ENCODE measurements around the gene CCDC187.

Gene CCDC187

GRCh38 chr9:136283291-136284235 is 20.3 kb downstream of the CCDC187 start:
- ATAC-seq (ENCODE audit: insufficient read depth, low read depth), result peak; percentile 96
- H3K4me3 ChIP-seq (ENCODE audit: low read depth in 1 of 2, low read length in 2 of 2), result no peak overlapping the region
- H3K79me2 ChIP-seq (ENCODE audit: insufficient read depth, low read length), result no peaks in the 10 kb centered on the region
- H3K4me1 ChIP-seq (ENCODE audit: insufficient read depth, low read length), result no peaks in the 10 kb centered on the region
- H3K9ac ChIP-seq (ENCODE audit: low read depth, low read length), result no peak overlapping the region
- H2AFZ ChIP-seq (ENCODE audit: low read depth, low read length), result no peak overlapping the region
- H3K4me2 ChIP-seq (ENCODE audit: insufficient read depth, low read length), result no peak overlapping the region
- no peaks in the 10 kb centered on the region for H3K27me3 ChIP-seq (ENCODE audit: insufficient read depth, low read length, poor library complexity)
- H3K36me3 ChIP-seq (ENCODE audit: insufficient read depth, low read length), result no peaks in the 10 kb centered on the region
- no peak overlapping the region for H3K27ac ChIP-seq (ENCODE audit: low read length)
- peak; percentile 66 for DNase-seq
- TF ChIP-seq CTCF (IDR thresholded peaks at IDR 0.05; ENCODE audit: borderline replicate concordance, extremely low read depth, low read length, poor library complexity, severe bottlenecking) (peak; percentile 85), EZH2 (IDR thresholded peaks at IDR 0.05; ENCODE audit: borderline replicate concordance, low read depth, low read length, severe bottlenecking) (no peak)
- no peaks in the 10 kb centered on the region for H4K20me1 ChIP-seq (ENCODE audit: insufficient read depth, low read length)
- H3K9me3 ChIP-seq (ENCODE audit: insufficient read depth, low read length, severe bottlenecking), result no peaks in the 10 kb centered on the region

GRCh38 chr9:136282272-136282861 is 21.5 kb downstream of the CCDC187 start:
- no peak overlapping the region for H3K9ac ChIP-seq (ENCODE audit: low read depth, low read length)
- no peaks in the 10 kb centered on the region for H3K4me1 ChIP-seq (ENCODE audit: insufficient read depth, low read length)
- H2AFZ ChIP-seq (ENCODE audit: low read depth, low read length), result no peak overlapping the region
- no peaks in the 10 kb centered on the region for H3K79me2 ChIP-seq (ENCODE audit: insufficient read depth, low read length)
- no peak overlapping the region for H3K27ac ChIP-seq (ENCODE audit: low read length)
- H3K4me2 ChIP-seq (ENCODE audit: insufficient read depth, low read length), result no peak overlapping the region
- no peaks in the 10 kb centered on the region for H3K36me3 ChIP-seq (ENCODE audit: insufficient read depth, low read length)
- no peaks in the 10 kb centered on the region for H3K27me3 ChIP-seq (ENCODE audit: insufficient read depth, low read length, poor library complexity)
- ATAC-seq (ENCODE audit: insufficient read depth, low read depth) (no peak), DNase-seq (no peak)
- H3K9me3 ChIP-seq (ENCODE audit: insufficient read depth, low read length, severe bottlenecking), result no peaks in the 10 kb centered on the region
- no peak overlapping the region for H3K4me3 ChIP-seq (ENCODE audit: low read depth in 1 of 2, low read length in 2 of 2)
- H4K20me1 ChIP-seq (ENCODE audit: insufficient read depth, low read length), result no peaks in the 10 kb centered on the region
- TF ChIP-seq CTCF (IDR thresholded peaks at IDR 0.05; ENCODE audit: borderline replicate concordance, extremely low read depth, low read length, poor library complexity, severe bottlenecking) (no peak), EZH2 (IDR thresholded peaks at IDR 0.05; ENCODE audit: borderline replicate concordance, low read depth, low read length, severe bottlenecking) (no peak)

- H3K9ac ChIP-seq (ENCODE audit: low read depth, low read length), result no peak overlapping the region
- TF ChIP-seq EZH2 (IDR thresholded peaks at IDR 0.05; ENCODE audit: borderline replicate concordance, low read depth, low read length, severe bottlenecking) (no peak), CTCF (IDR thresholded peaks at IDR 0.05; ENCODE audit: borderline replicate concordance, extremely low read depth, low read length, poor library complexity, severe bottlenecking) (no peak)
- no peak overlapping the region for H2AFZ ChIP-seq (ENCODE audit: low read depth, low read length)
- no peak overlapping the region for H3K4me2 ChIP-seq (ENCODE audit: insufficient read depth, low read length)
- H3K27me3 ChIP-seq (ENCODE audit: insufficient read depth, low read length, poor library complexity), result no peaks in the 10 kb centered on the region
- 0 out of 2 replicates have a peak, but pooled peaks cover 3% of the 10 kb centered on the region for H4K20me1 ChIP-seq (ENCODE audit: insufficient read depth, low read length)
- ATAC-seq (ENCODE audit: insufficient read depth, low read depth) (no peak), DNase-seq (no peak)
- no peak overlapping the region for H3K27ac ChIP-seq (ENCODE audit: low read length)
- H3K9me3 ChIP-seq (ENCODE audit: insufficient read depth, low read length, severe bottlenecking), result no peaks in the 10 kb centered on the region
- H3K36me3 ChIP-seq (ENCODE audit: insufficient read depth, low read length), result no peaks in the 10 kb centered on the region
- no peaks in the 10 kb centered on the region for H3K4me1 ChIP-seq (ENCODE audit: insufficient read depth, low read length)
- H3K79me2 ChIP-seq (ENCODE audit: insufficient read depth, low read length), result no peaks in the 10 kb centered on the region
- H3K4me3 ChIP-seq (ENCODE audit: low read depth in 1 of 2, low read length in 2 of 2), result no peak overlapping the region
Measured at GRCh38 chr9:136281421-136282271, 22.2 kb downstream of the CCDC187 start.
